Measurements from ENCODE around the gene SNAPC1. TPM values are rescaled to one million over a fixed set of nuclear protein-coding genes. Genes with fewer than 3 reads are reported as not detected.
"Not testable (repeated sequence)": the region's sequence is repeated elsewhere in the genome, so short reads cannot be mapped to it uniquely, and the experiment has no call there.

Gene SNAPC1
- total and polyA plus RNA-seq, 8 donors, result 0.87 to 2.7 (median 1.8) TPM

GRCh38 chr14:61737915-61738314, 24.3 kb upstream of the SNAPC1 start:
- intact Hi-C loops (cut with DNase I), result loop anchor here in 1 of 3 donors (5.0 kb wide), 1 partner anchor 271 kb away; no protein-coding TSS in a partner anchor
- no peaks in the 10 kb centered on the region for H3K9me3 ChIP-seq
- H3K4me1 ChIP-seq, result no peaks in the 10 kb centered on the region
- ATAC-seq (peak in 1 of 4 donors; percentile 26), DNase-seq (no peak), FAIRE-seq (no peak)
- no peaks in the 10 kb centered on the region for H3K27me3 ChIP-seq
- peaks cover 0 to 92% (median 18%) of the 10 kb centered on the region in 3 donors for H3K36me3 ChIP-seq
- TF ChIP-seq, protein P1, sequence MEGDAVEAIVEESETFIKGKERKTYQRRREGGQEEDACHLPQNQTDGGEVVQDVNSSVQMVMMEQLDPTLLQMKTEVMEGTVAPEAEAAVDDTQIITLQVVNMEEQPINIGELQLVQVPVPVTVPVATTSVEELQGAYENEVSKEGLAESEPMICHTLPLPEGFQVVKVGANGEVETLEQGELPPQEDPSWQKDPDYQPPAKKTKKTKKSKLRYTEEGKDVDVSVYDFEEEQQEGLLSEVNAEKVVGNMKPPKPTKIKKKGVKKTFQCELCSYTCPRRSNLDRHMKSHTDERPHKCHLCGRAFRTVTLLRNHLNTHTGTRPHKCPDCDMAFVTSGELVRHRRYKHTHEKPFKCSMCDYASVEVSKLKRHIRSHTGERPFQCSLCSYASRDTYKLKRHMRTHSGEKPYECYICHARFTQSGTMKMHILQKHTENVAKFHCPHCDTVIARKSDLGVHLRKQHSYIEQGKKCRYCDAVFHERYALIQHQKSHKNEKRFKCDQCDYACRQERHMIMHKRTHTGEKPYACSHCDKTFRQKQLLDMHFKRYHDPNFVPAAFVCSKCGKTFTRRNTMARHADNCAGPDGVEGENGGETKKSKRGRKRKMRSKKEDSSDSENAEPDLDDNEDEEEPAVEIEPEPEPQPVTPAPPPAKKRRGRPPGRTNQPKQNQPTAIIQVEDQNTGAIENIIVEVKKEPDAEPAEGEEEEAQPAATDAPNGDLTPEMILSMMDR (IDR thresholded peaks at IDR 0.05), result no peak
- no peak overlapping the region for H3K4me3 ChIP-seq
- WGBS, 2 donors, result 90 to 97% methylated on average over 5 of the region's 5 CpGs
- no peak overlapping the region for H3K27ac ChIP-seq

GRCh38 chr14:61739133-61739532, 23.1 kb upstream of the SNAPC1 start:
- no peak for FAIRE-seq
- peaks cover 0 to 85% (median 23%) of the 10 kb centered on the region in 3 donors for H3K36me3 ChIP-seq
- intact Hi-C loops (cut with DNase I), result loop anchor here in 1 of 3 donors (5.0 kb wide), 1 partner anchor 272 kb away; no protein-coding TSS in a partner anchor
- no peak for DNase-seq
- no peaks in the 10 kb centered on the region for H3K27me3 ChIP-seq
- TF ChIP-seq, protein P1 (IDR thresholded peaks at IDR 0.05), result no peak
- H3K4me3 ChIP-seq, result no peak overlapping the region
- no peaks in the 10 kb centered on the region for H3K4me1 ChIP-seq
- no peaks in the 10 kb centered on the region for H3K9me3 ChIP-seq
- H3K27ac ChIP-seq, result no peak overlapping the region
- ATAC-seq, result no peak

GRCh38 chr14:61742371-61742770, 19.8 kb upstream of the SNAPC1 start:
- 96 to 97% methylated on average over 6 of the region's 6 CpGs for WGBS, 2 donors
- H3K4me1 ChIP-seq, result no peaks in the 10 kb centered on the region
- no peak overlapping the region for H3K27ac ChIP-seq
- peaks cover 0 to 77% (median 14%) of the 10 kb centered on the region in 3 donors for H3K36me3 ChIP-seq
- no peak overlapping the region for H3K4me3 ChIP-seq
- no peak for DNase-seq
- intact Hi-C loops (cut with DNase I), result no loop called here
- no peaks in the 10 kb centered on the region for H3K27me3 ChIP-seq
- no peaks in the 10 kb centered on the region for H3K9me3 ChIP-seq
- TF ChIP-seq, protein P1 (IDR thresholded peaks at IDR 0.05), result no peak
- no peak for ATAC-seq
- FAIRE-seq, result no peak

- DNase-seq (no peak), ATAC-seq (no peak), FAIRE-seq (no peak)
- H3K4me1 ChIP-seq, result no peaks in the 10 kb centered on the region
- H3K36me3 ChIP-seq, result peaks cover 0 to 61% (median 7%) of the 10 kb centered on the region in 3 donors
- H3K4me3 ChIP-seq, result no peak overlapping the region
- no peak overlapping the region for H3K27ac ChIP-seq
- H3K9me3 ChIP-seq, result no peaks in the 10 kb centered on the region
- TF ChIP-seq, protein P1 (IDR thresholded peaks at IDR 0.05), result no peak
- no peaks in the 10 kb centered on the region for H3K27me3 ChIP-seq
- intact Hi-C loops (cut with DNase I), result no loop called here
- 96 to 97% methylated on average over 5 of the region's 5 CpGs for WGBS, 2 donors
Observed at GRCh38 chr14:61744238-61744637, 18.0 kb upstream of the SNAPC1 start.

- H3K4me1 ChIP-seq; intact Hi-C loops (cut with DNase I); H3K9me3 ChIP-seq; FAIRE-seq; H3K27me3 ChIP-seq; DNase-seq; H3K27ac ChIP-seq; H3K4me3 ChIP-seq; ATAC-seq: not testable (repeated sequence)
- peaks cover 0 to 45% (median 7%) of the 10 kb centered on the region in 3 donors for H3K36me3 ChIP-seq
- 94 to 100% methylated on average over 3 of the region's 3 CpGs for WGBS, 2 donors
Observed at GRCh38 chr14:61746346-61746745, 15.9 kb upstream of the SNAPC1 start.

Measured in pancreas (tissue), 10 donors.